Activated CD8-positive, alpha-beta T cell treated with anti-CD3 and anti-CD28 coated beads for 36 hours (primary cell): Measurements from ENCODE around the gene CTAG1A. TPM values are rescaled to one million over a fixed set of nuclear protein-coding genes. Genes with fewer than 3 reads are reported as not detected.

Experiments
- ATAC-seq: fragments of 200-7000 bp; cut with Tn5 transposase; one replicate; pipeline ENCODE4 v1.10.0; 2021; ENCODE audit warnings: mild to moderate bottlenecking, moderate library complexity
- CTCF ChIA-PET: fragments of 350-600 bp; sonication (Branson Sonifier 250); formaldehyde crosslinking; loops from one replicate; lab custom pipeline; 2021; ENCODE audit warnings: antibody characterized with exemption; lab: Charles Lee
- POLR2A ChIA-PET: fragments of 350-600 bp; sonication (Branson Sonifier 250); formaldehyde crosslinking; loops from one replicate; lab custom pipeline; 2021; ENCODE audit warnings: antibody characterized with exemption; lab: Charles Lee
- DNase-seq: peaks from one replicate; pipeline ENCODE4 v3.0.0-alpha.2; 2020
- H3K27ac Mint-ChIP-seq: one replicate; pipeline ENCODE4 v1.8.0; 2021; ENCODE audit warnings: mild to moderate bottlenecking, mixed read lengths
- H3K27me3 Mint-ChIP-seq: one replicate; pipeline ENCODE4 v1.8.0; 2021; ENCODE audit warnings: mixed read lengths
- H3K36me3 Mint-ChIP-seq: one replicate; pipeline ENCODE4 v1.8.0; 2021; ENCODE audit warnings: low read depth, mixed read lengths
- H3K4me1 Mint-ChIP-seq: one replicate; pipeline ENCODE4 v1.8.0; 2021; ENCODE audit warnings: low read depth, mixed read lengths
- H3K4me3 Mint-ChIP-seq: one replicate; pipeline ENCODE4 v1.8.0; 2021; ENCODE audit warnings: mild to moderate bottlenecking, moderate library complexity, mixed read lengths
- H3K9me3 Mint-ChIP-seq: one replicate; pipeline ENCODE4 v1.8.0; 2021; ENCODE audit warnings: mixed read lengths
- intact Hi-C: fragments of 100-400 bp; cut with micrococcal nuclease; formaldehyde crosslinking; loops from one replicate; pipeline ENCODE4 v1.10.0; 2022
- total RNA-seq, 2 experiments: library from RNA; stranded (reverse); gene quantifications; one replicate each; pipeline ENCODE4 v1.2.3, GENCODE V29; 2021
- TF ChIP-seq, protein P1 (sequence below): fragments of 200-600 bp; IDR thresholded peaks from one replicate; pipeline ENCODE4 v1.8.0; 2022; ENCODE audit warnings: antibody characterized with exemption, mild to moderate bottlenecking

Gene CTAG1A
- total RNA-seq, 2 experiments from 2014 or later: not detected

DNA sequence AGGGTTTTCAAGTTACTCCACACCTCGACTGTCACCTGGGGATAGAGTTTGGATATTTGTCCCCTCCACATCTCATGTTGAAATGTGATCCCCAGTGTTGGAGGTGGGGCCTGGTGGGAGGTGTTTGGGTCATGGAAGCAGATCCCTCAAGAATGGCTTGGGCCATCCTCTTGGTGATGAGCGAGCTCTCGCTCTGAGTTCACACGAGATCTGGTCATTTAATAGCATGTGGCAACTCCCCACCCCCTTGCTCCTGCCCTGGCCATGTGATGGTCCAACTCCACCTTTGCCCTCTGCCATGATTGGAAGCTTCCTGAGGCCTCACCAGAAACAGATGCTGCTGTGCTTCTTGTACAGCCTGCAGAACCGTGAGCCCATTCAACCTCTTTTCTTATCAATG is 8.3 kb downstream of the CTAG1A start:
- DNase-seq: no peak
- no peak overlapping the region for H3K27ac Mint-ChIP-seq
- TF ChIP-seq, protein P1, sequence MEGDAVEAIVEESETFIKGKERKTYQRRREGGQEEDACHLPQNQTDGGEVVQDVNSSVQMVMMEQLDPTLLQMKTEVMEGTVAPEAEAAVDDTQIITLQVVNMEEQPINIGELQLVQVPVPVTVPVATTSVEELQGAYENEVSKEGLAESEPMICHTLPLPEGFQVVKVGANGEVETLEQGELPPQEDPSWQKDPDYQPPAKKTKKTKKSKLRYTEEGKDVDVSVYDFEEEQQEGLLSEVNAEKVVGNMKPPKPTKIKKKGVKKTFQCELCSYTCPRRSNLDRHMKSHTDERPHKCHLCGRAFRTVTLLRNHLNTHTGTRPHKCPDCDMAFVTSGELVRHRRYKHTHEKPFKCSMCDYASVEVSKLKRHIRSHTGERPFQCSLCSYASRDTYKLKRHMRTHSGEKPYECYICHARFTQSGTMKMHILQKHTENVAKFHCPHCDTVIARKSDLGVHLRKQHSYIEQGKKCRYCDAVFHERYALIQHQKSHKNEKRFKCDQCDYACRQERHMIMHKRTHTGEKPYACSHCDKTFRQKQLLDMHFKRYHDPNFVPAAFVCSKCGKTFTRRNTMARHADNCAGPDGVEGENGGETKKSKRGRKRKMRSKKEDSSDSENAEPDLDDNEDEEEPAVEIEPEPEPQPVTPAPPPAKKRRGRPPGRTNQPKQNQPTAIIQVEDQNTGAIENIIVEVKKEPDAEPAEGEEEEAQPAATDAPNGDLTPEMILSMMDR: no peak
- ATAC-seq: no peak
- no peaks in the 10 kb centered on the region for H3K4me1 Mint-ChIP-seq
- no peaks in the 10 kb centered on the region for H3K27me3 Mint-ChIP-seq
- ChIA-PET CTCF (no interaction called here), POLR2A (no interaction called here)
- H3K9me3 Mint-ChIP-seq: no peaks in the 10 kb centered on the region
- no peaks in the 10 kb centered on the region for H3K36me3 Mint-ChIP-seq
- H3K4me3 Mint-ChIP-seq: no peak overlapping the region
- intact Hi-C loops: no loop called here

DNA sequence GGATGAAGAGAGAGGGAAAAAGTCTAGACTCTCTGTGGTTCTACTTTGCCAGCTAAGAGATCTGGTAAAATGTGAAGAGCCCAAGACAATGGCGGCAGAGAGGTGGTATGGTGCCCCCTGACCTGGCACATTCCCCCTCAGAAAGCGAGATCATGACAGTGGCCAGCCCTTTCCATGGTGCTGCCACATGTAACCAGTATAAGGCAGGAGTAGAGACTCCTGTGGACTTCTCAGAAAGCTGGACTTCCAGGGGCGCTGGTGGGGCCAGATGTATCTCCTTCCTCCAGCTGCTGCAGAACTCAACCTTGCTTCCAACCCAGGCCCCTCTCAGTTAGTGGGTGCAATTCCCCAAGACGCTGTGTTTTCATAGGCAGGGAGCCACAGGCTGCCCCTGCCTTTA is 9.6 kb downstream of the CTAG1A start:
- CTCF ChIA-PET: no interaction called here
- H3K27ac Mint-ChIP-seq: no peak overlapping the region

DNA sequence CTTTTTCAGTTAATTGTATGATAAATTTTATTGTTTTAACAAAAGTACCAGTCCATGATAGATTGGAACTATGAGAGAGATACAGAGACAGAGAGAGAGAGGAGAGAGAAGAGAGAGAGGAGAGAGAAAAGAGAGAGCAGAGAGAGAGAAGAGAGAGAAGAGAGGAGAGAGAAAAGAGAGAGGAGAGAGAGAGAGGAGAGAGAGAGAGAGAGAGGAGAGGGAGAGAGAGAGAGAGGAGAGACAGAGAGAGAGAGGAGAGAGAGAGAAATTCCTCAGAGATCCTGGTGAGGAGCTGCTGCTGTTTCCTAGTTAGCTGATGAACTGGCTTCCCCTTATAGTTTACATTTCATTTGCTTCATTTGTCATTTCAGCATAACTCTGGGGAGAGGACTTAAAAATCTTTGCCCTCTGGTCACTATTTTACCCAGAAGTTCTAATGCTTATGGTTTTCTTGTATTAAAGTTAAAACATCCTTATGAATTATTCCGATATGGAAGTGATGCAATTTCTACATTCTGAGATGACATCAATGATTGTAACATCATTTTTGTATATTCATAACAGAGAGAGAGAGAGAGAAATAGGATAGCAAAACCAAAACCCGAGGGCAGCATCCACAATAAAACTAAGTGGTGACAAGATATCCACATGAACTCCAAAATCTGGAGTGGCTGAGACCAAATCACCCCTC is 10.8 kb downstream of the CTAG1A start:
- no peak for ATAC-seq
- H3K27me3 Mint-ChIP-seq: no peaks in the 10 kb centered on the region
- CTCF ChIA-PET: no interaction called here

More for the DNA sequence above, 9.6 kb downstream of the CTAG1A start:
- Mint-ChIP-seq H3K4me3 (no peak overlapping the region), H3K9me3 (no peaks in the 10 kb centered on the region), H3K27me3 (no peaks in the 10 kb centered on the region), H3K36me3 (no peaks in the 10 kb centered on the region), H3K4me1 (no peaks in the 10 kb centered on the region)
- ATAC-seq (no peak), DNase-seq (no peak)
- POLR2A ChIA-PET: no interaction called here
- intact Hi-C loops: no loop called here
- TF ChIP-seq, protein P1: no peak

DNA sequence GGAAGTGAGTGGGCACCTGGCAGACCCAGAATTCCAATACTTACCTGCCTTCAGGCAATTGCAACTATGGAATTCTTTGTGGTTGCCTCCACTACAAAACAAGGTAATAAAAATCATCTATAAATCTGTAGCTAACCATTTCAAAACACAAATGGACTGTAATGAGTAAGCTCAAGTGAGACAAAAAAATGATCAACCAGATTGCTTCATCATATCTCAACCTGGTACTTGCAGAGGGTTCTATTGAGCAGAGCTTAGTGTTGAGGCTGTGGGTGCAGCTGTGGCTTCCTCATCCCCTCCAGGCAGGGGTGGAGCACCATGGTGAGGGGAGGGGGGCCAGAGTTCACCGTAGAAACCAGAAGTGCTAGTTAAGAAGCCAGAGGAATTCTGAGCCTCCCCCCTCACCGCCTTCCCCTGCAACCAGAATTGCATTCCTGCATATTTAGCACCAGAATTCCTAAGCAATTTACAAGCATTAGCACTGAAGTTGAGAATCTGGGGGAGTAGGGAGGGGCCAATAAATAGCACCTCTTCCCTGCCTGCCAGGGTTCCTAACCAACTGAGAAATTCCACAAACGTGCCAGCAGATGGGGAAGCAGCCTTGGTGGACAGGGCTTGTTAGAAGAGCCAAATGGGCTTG is 11.5 kb downstream of the CTAG1A start:
- intact Hi-C loops: no loop called here
- Mint-ChIP-seq H3K27ac (no peak overlapping the region), H3K4me1 (peaks cover 11% of the 10 kb centered on the region), H3K36me3 (no peaks in the 10 kb centered on the region), H3K4me3 (no peak overlapping the region), H3K27me3 (no peaks in the 10 kb centered on the region), H3K9me3 (no peaks in the 10 kb centered on the region)
- TF ChIP-seq, protein P1: no peak
- ATAC-seq (no peak), DNase-seq (no peak)
- CTCF ChIA-PET: no interaction called here
- POLR2A ChIA-PET: interaction anchor here (0.9 kb wide), 1 partner anchor 136 kb away, joined by 4 read pairs; no protein-coding TSS in a partner anchor

More for the DNA sequence above, 10.8 kb downstream of the CTAG1A start:
- intact Hi-C loops: no loop called here
- Mint-ChIP-seq H3K36me3 (no peaks in the 10 kb centered on the region), H3K4me3 (no peak overlapping the region), H3K9me3 (no peaks in the 10 kb centered on the region), H3K27ac (no peak overlapping the region), H3K4me1 (peaks cover 11% of the 10 kb centered on the region)
- TF ChIP-seq, protein P1: no peak
- no peak for DNase-seq
- POLR2A ChIA-PET: interaction anchor here (0.9 kb wide), 1 partner anchor 137 kb away, joined by 4 read pairs; no protein-coding TSS in a partner anchor

DNA sequence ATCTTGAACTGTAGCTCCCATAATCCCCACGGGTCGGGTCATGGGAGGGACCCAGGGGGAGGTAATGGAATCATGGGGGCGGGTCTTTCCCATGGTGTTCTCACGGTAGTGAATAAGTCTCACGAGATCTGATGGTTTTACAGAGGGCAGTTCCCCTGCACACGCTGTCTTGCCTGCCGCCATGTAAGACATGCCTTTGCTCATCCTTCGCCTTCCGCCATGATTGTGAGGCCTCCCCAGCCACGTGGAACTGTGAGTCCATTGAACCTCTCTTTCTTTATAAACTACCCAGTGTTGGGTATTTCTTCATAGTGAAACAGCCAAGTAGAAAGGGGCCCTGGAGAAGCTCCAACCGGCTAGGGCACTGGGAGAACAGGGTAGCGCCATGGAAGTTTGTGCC is 12.3 kb downstream of the CTAG1A start:
- H3K36me3 Mint-ChIP-seq: no peaks in the 10 kb centered on the region
- ChIA-PET CTCF (no interaction called here), POLR2A (no interaction called here)
- DNase-seq: no peak
- H3K27me3 Mint-ChIP-seq: no peaks in the 10 kb centered on the region
- no peak overlapping the region for H3K4me3 Mint-ChIP-seq
- ATAC-seq: no peak
- H3K9me3 Mint-ChIP-seq: no peaks in the 10 kb centered on the region
- TF ChIP-seq, protein P1: no peak
- intact Hi-C loops: no loop called here
- peaks cover 11% of the 10 kb centered on the region for H3K4me1 Mint-ChIP-seq
- H3K27ac Mint-ChIP-seq: no peak overlapping the region
